ENCODE data around the gene NEDD1.

NEDD1 gene

GRCh38 chr12:96870946-96871345 lies 36.1 kb upstream of the NEDD1 start:
- no peak overlapping the region for H3K4me3 ChIP-seq (ENCODE audit: low read length)
- DNase-seq (ENCODE audit: low read depth), result no peak
- TF ChIP-seq, protein P1, sequence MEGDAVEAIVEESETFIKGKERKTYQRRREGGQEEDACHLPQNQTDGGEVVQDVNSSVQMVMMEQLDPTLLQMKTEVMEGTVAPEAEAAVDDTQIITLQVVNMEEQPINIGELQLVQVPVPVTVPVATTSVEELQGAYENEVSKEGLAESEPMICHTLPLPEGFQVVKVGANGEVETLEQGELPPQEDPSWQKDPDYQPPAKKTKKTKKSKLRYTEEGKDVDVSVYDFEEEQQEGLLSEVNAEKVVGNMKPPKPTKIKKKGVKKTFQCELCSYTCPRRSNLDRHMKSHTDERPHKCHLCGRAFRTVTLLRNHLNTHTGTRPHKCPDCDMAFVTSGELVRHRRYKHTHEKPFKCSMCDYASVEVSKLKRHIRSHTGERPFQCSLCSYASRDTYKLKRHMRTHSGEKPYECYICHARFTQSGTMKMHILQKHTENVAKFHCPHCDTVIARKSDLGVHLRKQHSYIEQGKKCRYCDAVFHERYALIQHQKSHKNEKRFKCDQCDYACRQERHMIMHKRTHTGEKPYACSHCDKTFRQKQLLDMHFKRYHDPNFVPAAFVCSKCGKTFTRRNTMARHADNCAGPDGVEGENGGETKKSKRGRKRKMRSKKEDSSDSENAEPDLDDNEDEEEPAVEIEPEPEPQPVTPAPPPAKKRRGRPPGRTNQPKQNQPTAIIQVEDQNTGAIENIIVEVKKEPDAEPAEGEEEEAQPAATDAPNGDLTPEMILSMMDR (conservative IDR thresholded peaks at IDR 0.05; ENCODE audit: low read depth, low read length), result no peak

DNA sequence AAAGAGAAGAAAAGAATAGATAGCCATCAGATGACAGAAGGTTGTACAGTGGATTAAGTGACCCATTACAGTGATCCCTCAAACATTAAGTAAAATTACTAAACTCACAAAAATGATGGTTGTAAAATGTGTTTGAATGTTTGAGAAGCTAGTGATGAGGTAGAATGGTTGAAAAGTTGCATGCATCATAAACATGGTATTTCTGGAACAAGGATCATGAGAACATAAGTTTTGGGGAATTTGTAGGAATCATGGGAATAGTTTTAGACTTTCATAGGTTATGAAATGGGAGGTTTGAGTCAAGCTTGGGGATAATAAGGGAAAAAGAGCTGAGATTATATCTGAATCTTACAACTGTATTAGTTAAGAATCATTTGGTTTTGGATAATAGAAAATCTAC lies 34.1 kb upstream of the NEDD1 start:
- DNase-seq (ENCODE audit: low read depth), result no peak
- TF ChIP-seq, protein P1 (conservative IDR thresholded peaks at IDR 0.05; ENCODE audit: low read depth, low read length), result no peak
- no peak overlapping the region for H3K4me3 ChIP-seq (ENCODE audit: low read length)

DNA sequence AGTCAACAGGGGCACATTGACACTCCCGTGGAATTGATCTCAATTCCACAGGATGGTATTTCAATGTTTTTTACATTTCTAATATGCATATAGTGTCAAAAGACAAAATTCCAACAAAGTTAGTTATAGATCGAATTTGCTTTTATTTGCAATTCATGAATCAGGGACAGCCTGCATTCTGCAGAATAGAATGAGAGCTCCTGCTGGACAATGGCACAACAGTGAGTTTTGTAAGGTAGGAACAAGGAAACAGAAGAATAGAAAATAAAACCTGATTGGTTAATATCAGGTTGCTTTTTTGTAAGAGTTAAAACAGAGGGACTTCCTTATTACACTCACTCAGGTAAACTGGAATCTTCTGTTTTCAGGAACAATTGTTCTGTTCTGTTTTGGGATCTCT lies 32.8 kb upstream of the NEDD1 start:
- no peak for DNase-seq (ENCODE audit: low read depth)
- no peak overlapping the region for H3K4me3 ChIP-seq (ENCODE audit: low read length)
- TF ChIP-seq, protein P1 (conservative IDR thresholded peaks at IDR 0.05; ENCODE audit: low read depth, low read length), result no peak

DNA sequence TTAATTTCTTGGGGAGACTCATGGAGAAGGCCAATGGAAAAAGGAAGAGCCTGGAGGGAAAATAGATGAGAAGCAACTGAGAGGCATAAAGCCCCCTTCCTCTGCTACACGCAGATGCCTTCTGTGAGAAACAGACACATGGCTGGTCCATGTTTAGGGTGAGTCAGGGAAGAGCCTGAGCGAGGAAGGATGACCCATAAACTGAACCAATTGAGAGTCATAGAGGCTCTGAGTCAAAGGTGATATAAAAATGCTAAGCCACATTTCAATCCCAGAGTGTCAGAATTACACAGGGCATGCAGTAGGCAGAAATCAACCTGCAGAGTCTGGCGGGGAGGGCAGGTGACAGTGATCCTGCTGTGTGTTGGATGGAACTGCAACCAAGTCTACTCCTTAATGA lies 30.1 kb upstream of the NEDD1 start:
- no peak for DNase-seq (ENCODE audit: low read depth)

DNA sequence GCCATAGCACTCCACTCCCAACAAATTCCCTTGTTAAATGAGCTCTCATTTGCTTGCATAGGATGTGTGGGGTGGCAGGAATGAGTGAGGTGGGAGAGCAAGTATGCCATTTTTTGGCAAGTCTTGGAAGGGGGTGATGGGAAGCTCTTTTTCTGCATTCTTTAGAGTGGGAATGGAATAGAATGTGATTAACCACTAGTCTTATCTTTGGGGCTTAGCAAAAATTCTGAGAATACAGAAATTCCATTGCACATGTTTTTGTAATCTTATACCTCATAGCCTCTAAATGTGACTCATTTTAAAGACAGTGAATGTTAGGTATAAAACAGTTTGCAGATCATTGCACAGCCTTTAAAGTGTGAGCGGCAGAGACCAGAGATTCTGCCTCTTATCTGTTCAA lies 28.4 kb upstream of the NEDD1 start:
- TF ChIP-seq, protein P1 (conservative IDR thresholded peaks at IDR 0.05; ENCODE audit: low read depth, low read length), result no peak
- H3K4me3 ChIP-seq (ENCODE audit: low read length), result no peak overlapping the region
- peak; percentile 41 for DNase-seq (ENCODE audit: low read depth)

More for the DNA sequence above, 30.1 kb upstream of the NEDD1 start:
- H3K4me3 ChIP-seq (ENCODE audit: low read length), result no peak overlapping the region
- TF ChIP-seq, protein P1 (conservative IDR thresholded peaks at IDR 0.05; ENCODE audit: low read depth, low read length), result no peak

GRCh38 chr12:96879301-96879700 lies 27.8 kb upstream of the NEDD1 start:
- TF ChIP-seq, protein P1 (conservative IDR thresholded peaks at IDR 0.05; ENCODE audit: low read depth, low read length), result no peak
- DNase-seq (ENCODE audit: low read depth), result no peak
- H3K4me3 ChIP-seq (ENCODE audit: low read length), result no peak overlapping the region

DNA sequence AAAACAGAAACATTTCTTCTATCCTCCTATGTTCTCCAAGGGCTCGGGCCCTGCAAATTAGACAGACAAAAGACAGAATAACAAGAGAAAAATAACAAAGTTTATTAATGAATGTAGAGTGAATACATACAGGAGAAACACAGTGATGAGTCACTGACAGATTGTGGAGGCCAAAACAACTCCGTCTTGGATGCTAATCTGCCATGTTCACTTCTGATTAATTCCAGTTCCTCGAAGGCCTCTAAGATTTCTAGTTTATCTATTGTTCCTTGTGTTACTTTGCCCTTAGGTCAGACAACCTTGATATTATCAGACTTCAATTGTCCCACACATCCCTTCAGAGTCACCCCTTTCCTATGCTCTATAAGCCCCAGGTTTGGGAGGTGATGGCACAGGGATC lies 26.8 kb upstream of the NEDD1 start:
- peak; percentile 13 for DNase-seq (ENCODE audit: low read depth)
- TF ChIP-seq, protein P1 (conservative IDR thresholded peaks at IDR 0.05; ENCODE audit: low read depth, low read length), result no peak
- H3K4me3 ChIP-seq (ENCODE audit: low read length), result no peak overlapping the region
